NCI-H128 (cell line): ENCODE data around the gene ZNF318.
"Not testable (repeated sequence)": the region's sequence is repeated elsewhere in the genome, so short reads cannot be mapped to it uniquely, and the experiment has no call there.

ENCODE experiments used
- DNase-seq: peaks from one replicate; lab custom pipeline; 2025; ENCODE audit not compliant: unreplicated experiment; lab: John Stamatoyannopoulos, UW

Gene ZNF318, protein sequence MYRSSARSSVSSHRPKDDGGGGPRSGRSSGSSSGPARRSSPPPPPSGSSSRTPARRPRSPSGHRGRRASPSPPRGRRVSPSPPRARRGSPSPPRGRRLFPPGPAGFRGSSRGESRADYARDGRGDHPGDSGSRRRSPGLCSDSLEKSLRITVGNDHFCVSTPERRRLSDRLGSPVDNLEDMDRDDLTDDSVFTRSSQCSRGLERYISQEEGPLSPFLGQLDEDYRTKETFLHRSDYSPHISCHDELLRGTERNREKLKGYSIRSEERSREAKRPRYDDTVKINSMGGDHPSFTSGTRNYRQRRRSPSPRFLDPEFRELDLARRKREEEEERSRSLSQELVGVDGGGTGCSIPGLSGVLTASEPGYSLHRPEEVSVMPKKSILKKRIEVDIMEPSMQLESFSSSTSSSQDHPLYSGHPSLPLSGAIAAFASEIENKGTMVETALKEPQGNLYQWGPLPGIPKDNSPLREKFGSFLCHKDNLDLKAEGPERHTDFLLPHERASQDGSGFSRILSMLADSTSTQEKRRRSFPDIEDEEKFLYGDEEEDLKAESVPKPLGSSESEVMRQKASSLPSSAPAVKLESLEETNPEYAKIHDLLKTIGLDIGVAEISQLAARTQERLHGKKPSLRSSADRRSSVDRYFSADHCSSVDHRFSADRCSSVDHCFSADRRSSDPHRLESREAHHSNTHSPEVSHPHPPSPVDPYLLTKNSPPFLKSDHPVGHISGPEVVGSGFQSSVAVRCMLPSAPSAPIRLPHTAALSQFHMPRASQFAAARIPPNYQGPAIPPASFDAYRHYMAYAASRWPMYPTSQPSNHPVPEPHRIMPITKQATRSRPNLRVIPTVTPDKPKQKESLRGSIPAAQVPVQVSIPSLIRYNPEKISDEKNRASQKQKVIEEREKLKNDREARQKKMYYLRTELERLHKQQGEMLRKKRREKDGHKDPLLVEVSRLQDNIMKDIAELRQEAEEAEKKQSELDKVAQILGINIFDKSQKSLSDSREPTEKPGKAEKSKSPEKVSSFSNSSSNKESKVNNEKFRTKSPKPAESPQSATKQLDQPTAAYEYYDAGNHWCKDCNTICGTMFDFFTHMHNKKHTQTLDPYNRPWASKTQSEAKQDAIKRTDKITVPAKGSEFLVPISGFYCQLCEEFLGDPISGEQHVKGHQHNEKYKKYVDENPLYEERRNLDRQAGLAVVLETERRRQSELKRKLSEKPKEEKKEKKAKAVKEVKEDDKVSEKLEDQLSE (N-terminal part only)

GRCh38 chr6:43369174-43370002 lies at the start of gene ZNF318:
ZNF318 (minus strand) TSS chr6:43369647; CDS start chr6:43369365, 282 bp downstream.
- DNase-seq: peak; percentile 97

DNA sequence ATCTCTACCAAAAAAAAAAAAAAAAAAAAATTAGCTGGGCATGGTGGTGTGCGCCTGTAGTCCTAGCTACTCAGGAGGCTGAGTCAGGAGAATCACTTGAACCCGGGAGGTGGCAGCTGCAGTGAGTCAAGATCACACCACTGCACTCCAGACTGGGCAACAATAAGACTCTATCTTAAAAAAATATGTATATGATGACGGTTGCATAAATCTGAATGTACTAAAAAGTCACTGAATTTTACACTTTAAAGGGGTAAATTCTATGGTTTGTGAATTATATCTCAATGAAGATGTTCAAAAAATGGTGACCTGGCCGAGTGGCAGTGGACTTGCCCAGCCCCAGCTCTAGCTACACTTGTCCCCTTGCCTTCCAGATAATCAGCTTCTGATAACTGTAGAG lies 47.5 kb upstream of the ZNF318 start:
- DNase-seq: no peak

GRCh38 chr6:43415275-43415674 lies 45.8 kb upstream of the ZNF318 start:
- DNase-seq: not testable (repeated sequence)

- no peak for DNase-seq
Observed at GRCh38 chr6:43413002-43413401, 43.6 kb upstream of the ZNF318 start.

- no peak for DNase-seq
Observed at GRCh38 chr6:43412541-43412940, 43.1 kb upstream of the ZNF318 start.

- DNase-seq: not testable (repeated sequence)
Observed at GRCh38 chr6:43410776-43411175, 41.3 kb upstream of the ZNF318 start.

DNA sequence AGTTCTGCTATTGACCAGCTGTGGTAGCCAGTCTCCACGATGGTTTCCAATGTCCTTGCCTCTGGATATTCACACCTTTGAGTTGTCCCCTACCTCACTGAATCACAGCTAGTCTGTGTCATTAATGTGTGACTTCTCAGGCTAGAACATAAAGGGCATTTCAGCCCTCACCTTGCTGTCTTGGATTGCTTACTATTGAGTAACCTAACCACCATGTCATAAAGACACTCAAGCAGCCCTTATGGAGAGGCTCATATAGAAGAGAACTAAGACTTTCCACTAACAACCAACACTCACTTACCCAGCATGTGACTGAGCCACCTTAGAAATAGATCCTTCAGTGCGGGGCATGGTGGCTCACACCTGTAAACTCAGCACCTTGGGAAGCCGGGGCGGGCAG lies 38.8 kb upstream of the ZNF318 start:
- DNase-seq: no peak

GRCh38 chr6:43407296-43407695 lies 37.8 kb upstream of the ZNF318 start:
- no peak for DNase-seq

GRCh38 chr6:43405354-43405753 lies 35.9 kb upstream of the ZNF318 start:
- DNase-seq: no peak

GRCh38 chr6:43402820-43403219 lies 33.4 kb upstream of the ZNF318 start:
- no peak for DNase-seq

DNA sequence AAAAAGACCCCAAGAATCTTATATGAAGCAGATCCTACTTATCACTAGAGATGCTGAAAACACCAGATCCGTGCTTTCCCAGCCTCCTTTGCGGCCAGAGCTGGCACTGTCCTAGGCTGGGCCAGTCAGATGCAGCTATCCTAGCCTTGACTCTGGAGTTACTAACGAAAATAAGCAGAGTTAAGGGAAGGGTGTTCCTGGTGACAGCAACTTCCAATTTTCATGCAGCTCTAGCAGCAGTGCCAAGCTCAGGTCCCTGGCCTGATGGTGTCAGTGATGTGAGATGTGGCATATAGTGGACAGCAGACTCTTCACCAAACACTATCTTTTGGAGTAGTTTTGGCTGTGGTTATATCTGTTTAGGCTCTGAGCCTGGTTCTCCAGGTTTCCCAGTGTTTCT lies 32.3 kb upstream of the ZNF318 start:
- DNase-seq: no peak

- DNase-seq: no peak
Observed at GRCh38 chr6:43399932-43400487, 30.6 kb upstream of the ZNF318 start.

GRCh38 chr6:43396408-43397149 lies 27.1 kb upstream of the ZNF318 start:
- DNase-seq: no peak

GRCh38 chr6:43395776-43396175 lies 26.3 kb upstream of the ZNF318 start:
- no peak for DNase-seq

GRCh38 chr6:43394982-43395381 lies 25.5 kb upstream of the ZNF318 start:
- DNase-seq: no peak

DNA sequence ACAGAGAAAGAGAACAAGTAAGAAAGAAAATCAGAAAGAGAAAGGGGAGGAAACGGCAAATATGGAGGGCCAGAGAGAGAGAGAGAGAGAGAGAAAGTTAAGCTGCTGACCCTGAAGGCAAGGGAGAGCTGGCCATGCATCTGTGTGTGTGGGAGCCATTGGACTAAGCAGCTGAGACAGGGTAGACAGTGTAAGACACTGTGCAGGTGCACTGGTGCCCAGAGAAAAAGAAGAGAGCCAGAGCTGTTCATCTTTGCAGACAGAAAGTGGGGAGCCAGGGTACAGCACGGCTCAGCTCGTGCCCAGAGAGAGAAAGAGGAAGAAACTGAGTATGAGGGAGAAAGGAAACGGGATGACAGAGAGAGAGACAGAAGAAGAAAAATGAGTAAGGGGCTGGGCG lies 24.2 kb upstream of the ZNF318 start:
- no peak for DNase-seq

DNA sequence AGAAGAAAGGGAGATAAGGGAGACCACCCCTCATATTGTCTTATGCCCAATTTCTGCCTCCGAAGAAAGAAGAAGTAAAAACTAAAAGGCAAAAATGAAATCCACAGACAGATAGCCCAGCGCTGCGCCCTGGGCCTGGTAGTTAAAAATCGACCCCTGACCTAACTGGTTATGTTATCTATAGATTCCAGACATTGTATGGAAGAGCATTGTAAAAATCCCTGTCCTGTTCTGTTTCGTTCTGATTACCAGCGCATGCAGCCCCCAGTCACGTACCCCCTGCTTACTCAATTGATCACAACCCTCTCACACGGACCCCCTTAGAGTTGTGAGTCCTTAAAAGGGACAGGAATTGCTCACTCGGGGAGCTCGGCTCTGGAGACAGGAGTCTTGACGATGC lies 23.7 kb upstream of the ZNF318 start:
- DNase-seq: not testable (repeated sequence)

GRCh38 chr6:43391440-43392031 lies 22.1 kb upstream of the ZNF318 start:
- DNase-seq: no peak
